BLaER1 treated with 17β-estradiol and CSF1 and Interleukin-3, amounts not matched to agents 10 nM and 100 nM (cell line): Measurements from ENCODE around the gene PPP1R3C.

ENCODE experiments used
- H3K27ac ChIP-seq, 11 experiments: shearing (Covaris generic); formaldehyde crosslinking; 2 replicates each; pipeline ENCODE4 v1.8.1; 2022
- H3K27me3 ChIP-seq, 11 experiments: shearing (Covaris generic); formaldehyde crosslinking; 2 replicates each; pipeline ENCODE4 v1.8.1; 2022
- H3K36me3 ChIP-seq, 11 experiments: shearing (Covaris generic); formaldehyde crosslinking; 2 replicates each; pipeline ENCODE4 v1.8.1; 2022
- H3K4me1 ChIP-seq, 10 experiments: shearing (Covaris generic); formaldehyde crosslinking; 2 replicates each; pipeline ENCODE4 v1.8.1; 2022
- H3K4me2 ChIP-seq, 11 experiments: shearing (Covaris generic); formaldehyde crosslinking; 2 replicates each; pipeline ENCODE4 v1.8.1; 2022
- H3K4me3 ChIP-seq, 10 experiments: shearing (Covaris generic); formaldehyde crosslinking; 2 replicates each; pipeline ENCODE4 v1.8.1; 2022
- H3K9ac ChIP-seq, 11 experiments: shearing (Covaris generic); formaldehyde crosslinking; 2 replicates each; pipeline ENCODE4 v1.8.1; 2022
- H3K9me3 ChIP-seq, 11 experiments: shearing (Covaris generic); formaldehyde crosslinking; replicated peaks in 1 of 11; 2 replicates each; pipeline ENCODE4 v1.8.1; 2022
- H4K20me1 ChIP-seq, 11 experiments: shearing (Covaris generic); formaldehyde crosslinking; 2 replicates each; pipeline ENCODE4 v1.8.1; 2022
- Cebpa-rat ChIP-seq, 11 experiments: shearing (Covaris generic); IDR thresholded peaks; 2 replicates each; pipeline ENCODE4 v1.8.1; 2022

The PPP1R3C gene

DNA sequence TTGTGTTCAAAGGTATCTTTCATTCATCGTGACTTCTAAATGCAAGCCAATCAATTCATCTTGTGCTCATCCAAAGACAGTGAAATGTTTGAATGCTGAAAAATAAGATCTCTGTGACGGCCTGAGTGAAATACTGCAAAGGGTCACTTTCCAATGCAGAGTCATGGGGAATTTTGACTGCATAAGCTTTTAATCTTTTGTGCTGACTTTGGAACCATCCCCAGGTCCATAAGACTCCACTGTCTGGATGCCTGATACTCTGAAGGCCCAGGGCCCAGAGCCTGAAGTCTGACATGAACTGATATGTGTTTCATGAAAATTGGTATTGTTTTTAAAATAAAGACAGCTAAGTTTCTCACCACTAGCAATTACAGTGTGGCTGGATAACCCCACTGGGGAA lies 39.0 kb downstream of the PPP1R3C start:
- no peak overlapping the region for H3K4me2 ChIP-seq
- no peaks in the 10 kb centered on the region for H3K27me3 ChIP-seq
- no peak overlapping the region for H3K9ac ChIP-seq
- H3K36me3 ChIP-seq, result no peaks in the 10 kb centered on the region
- no peaks in the 10 kb centered on the region for H4K20me1 ChIP-seq
- no peak overlapping the region for H3K4me3 ChIP-seq
- no peaks in the 10 kb centered on the region for H3K9me3 ChIP-seq
- TF ChIP-seq Cebpa-rat (IDR thresholded peaks at IDR 0.05), result no peak
- no peak overlapping the region for H3K27ac ChIP-seq
- H3K4me1 ChIP-seq, result peaks cover 0 to 50% (median 26%) of the 10 kb centered on the region in 10 experiments; a peak in 15 of 20 replicates

DNA sequence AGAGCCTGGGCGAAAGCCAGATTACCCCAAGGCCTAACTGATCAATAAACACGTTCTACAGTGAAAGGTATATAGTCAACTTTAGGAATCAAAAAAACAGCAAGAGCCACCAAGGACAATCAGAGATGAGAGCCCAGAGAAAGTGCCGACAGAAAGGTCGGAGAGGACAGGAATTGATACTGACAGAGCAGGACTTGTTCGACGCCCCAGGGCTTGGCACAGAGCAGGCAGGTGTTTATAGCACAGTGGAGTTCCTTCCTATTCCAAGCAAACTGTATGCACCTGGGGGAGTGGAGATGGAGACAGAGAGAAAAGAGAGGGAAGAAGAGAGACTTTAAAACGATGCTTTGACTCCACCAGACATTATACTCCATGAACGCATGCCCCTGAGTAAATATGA lies 39.5 kb downstream of the PPP1R3C start:
- Histone ChIP-seq H3K9ac (no peak overlapping the region), H3K4me2 (no peak overlapping the region), H3K27ac (no peak overlapping the region), H3K9me3 (no peaks in the 10 kb centered on the region), H3K27me3 (no peaks in the 10 kb centered on the region), H3K4me1 (peaks cover 1 to 50% (median 30%) of the 10 kb centered on the region in 10 experiments), H3K4me3 (no peak overlapping the region), H3K36me3 (no peaks in the 10 kb centered on the region), H4K20me1 (no peaks in the 10 kb centered on the region)
- TF ChIP-seq Cebpa-rat (IDR thresholded peaks at IDR 0.05), result no peak

DNA sequence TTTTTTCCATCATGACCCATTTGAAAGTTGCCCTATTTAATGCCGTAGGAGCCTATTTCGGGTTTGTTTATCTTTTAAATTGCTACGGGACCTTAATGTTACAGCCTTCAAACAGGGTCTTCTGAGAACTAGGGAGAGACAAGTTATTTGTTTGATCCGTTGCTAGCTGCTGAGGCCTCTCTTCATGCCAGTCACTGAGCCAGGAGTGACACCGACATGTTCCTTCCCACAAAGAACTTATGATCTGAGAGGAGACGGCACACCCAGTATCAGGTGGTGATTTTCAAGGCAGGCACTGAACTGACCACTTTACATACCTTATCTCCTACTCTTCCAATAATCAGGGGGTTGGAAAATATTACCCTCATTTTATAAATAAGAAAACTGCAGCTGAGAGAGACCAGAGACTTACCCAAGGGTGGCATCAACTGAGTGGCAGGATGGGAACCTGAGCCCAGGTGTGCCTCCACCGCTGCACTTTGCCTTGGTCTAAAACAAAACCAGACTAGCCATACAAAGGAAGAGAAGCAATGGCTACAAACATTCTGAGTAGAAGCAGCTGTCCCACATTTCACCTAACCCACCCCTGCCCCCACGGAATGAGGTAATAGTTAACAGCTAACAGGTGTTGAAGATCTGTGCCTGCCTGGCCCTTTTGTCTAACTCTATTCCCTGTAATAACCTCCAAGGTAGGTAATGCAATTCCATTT lies 40.5 kb downstream of the PPP1R3C start:
- Histone ChIP-seq H3K4me2 (no peak overlapping the region), H3K9me3 (no peaks in the 10 kb centered on the region), H3K4me3 (no peak overlapping the region), H4K20me1 (no peaks in the 10 kb centered on the region), H3K4me1 (peaks cover 9 to 50% (median 32%) of the 10 kb centered on the region in 10 experiments), H3K27ac (no peak overlapping the region), H3K27me3 (no peaks in the 10 kb centered on the region), H3K36me3 (no peaks in the 10 kb centered on the region), H3K9ac (no peak overlapping the region)
- TF ChIP-seq Cebpa-rat (IDR thresholded peaks at IDR 0.05), result no peak

DNA sequence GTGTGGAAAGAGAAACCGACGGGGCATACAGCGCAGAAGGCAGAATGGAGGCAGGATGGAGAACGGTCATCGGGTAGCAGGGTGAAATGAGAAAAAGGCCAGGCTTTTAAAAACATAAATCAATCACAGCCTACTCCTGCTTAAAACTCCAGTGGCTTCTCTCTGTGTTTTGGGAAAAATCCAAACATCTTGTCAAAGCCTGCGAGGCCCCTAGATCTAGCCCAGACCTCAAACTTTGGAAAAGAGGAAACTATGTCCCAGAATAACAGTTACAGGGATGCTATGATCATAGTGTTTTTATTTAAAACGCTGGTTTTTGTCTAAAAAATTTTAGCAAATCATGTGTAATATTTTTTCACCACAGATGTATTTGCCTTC lies 41.1 kb downstream of the PPP1R3C start:
- H3K9me3 ChIP-seq, result no peaks in the 10 kb centered on the region
- no peaks in the 10 kb centered on the region for H3K27me3 ChIP-seq
- no peak overlapping the region for H3K9ac ChIP-seq
- no peaks in the 10 kb centered on the region for H4K20me1 ChIP-seq
- H3K4me2 ChIP-seq, result peak overlapping the region in 4 of 11 experiments; percentile 1 to 19 (median 14); a peak in 1 of 22 replicates
- no peaks in the 10 kb centered on the region for H3K36me3 ChIP-seq
- no peak for TF ChIP-seq Cebpa-rat (IDR thresholded peaks at IDR 0.05)
- H3K27ac ChIP-seq, result no peak overlapping the region
- peaks cover 9 to 49% (median 28%) of the 10 kb centered on the region in 10 experiments for H3K4me1 ChIP-seq
- H3K4me3 ChIP-seq, result no peak overlapping the region

DNA sequence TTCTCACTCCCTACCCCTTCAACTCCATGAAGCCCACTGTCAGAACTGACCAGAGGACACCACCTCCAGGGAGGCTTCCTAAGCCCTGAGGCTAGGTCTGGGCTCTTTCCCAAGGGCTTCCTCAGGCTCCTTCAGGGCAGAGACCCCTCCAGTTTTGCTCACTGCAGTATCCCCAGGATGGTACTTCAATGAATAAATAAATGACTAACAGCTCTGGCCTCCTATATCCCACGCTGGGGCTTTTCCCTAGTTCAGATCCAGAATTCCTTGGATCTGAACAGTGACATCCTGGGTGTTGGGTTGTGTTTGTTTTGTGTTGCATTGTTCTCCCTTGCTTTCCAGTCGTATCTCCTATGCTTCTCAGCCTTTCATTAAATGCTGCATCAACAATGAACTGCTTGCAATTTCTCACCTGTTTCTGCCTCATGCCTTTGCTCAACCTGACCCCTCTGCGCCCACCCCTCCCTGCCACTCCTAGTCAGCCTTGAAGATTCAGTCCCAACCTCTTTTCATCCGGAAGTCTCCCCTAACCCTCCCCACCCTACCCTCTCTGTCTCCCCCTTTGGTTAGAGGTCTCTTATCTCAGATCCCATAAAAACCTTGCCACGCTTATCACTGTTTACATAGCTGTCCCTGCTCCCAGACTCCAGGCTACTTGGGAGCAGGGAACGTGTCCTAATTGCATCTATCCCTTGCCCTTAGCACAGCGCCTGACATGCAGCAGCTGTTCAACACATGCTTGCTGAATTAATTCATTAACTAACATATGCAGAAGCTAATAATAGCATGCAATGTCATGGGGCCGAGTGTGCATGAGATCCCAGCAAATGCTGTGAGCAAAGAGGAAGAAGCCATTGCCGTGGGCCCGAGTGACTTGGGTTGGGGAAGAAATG lies 41.7 kb downstream of the PPP1R3C start:
- Histone ChIP-seq H3K27me3 (no peaks in the 10 kb centered on the region), H3K4me1 (peaks cover 9 to 43% (median 22%) of the 10 kb centered on the region in 10 experiments), H3K4me3 (no peak overlapping the region), H3K4me2 (peak overlapping the region in 4 of 11 experiments; percentile 1 to 19 (median 14); a peak in 3 of 22 replicates), H3K9ac (no peak overlapping the region), H4K20me1 (no peaks in the 10 kb centered on the region), H3K9me3 (0 out of 22 replicates have a peak, but pooled peaks cover 0 to under 1% (median 0%) of the 10 kb centered on the region in 11 experiments), H3K36me3 (no peaks in the 10 kb centered on the region), H3K27ac (no peak overlapping the region)
- no peak for TF ChIP-seq Cebpa-rat (IDR thresholded peaks at IDR 0.05)

DNA sequence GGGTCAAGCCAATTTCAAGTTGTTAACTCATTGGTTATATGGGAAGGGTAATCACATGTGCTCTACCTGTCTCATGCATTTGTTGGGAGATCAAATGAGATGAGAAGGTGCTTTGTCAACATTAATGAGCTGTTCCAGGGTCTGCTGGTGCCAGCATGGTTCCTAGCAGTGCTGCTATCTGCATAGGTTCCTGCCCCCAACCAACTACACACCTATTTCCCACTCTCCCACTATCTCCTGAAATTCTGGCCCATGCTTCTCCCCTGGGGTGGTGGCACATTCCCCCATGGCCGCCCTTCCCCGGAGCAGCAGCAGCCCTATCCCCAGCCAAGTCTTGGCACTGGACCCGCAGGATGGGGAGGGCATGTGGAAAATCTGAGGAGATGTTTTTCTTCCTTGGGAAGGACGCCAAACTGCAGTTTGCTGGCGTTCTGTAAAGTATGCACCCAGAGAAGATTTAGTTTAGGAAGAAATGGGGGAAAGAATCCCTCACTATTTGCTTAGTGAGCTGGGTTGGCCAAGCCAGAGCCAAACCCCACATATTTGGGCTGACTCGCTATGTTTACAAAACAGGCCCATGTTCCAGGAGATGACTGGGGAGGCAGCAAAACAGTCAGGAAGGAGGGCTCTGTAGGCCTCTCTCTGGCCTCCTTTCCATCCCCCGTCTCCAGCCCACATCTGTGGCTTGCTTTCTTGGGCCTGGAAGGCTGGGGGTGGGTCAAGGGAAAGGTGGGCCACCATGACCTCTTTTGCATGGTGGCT lies 42.5 kb downstream of the PPP1R3C start:
- H3K4me3 ChIP-seq, result no peak overlapping the region
- H3K4me2 ChIP-seq, result no peak overlapping the region; a peak in 1 of 22 replicates
- no peaks in the 10 kb centered on the region for H3K36me3 ChIP-seq
- TF ChIP-seq Cebpa-rat (IDR thresholded peaks at IDR 0.05), result no peak
- H3K27ac ChIP-seq, result no peak overlapping the region
- peaks cover 9 to 35% (median 22%) of the 10 kb centered on the region in 10 experiments for H3K4me1 ChIP-seq
- no peaks in the 10 kb centered on the region for H4K20me1 ChIP-seq
- H3K27me3 ChIP-seq, result no peaks in the 10 kb centered on the region
- 0 out of 22 replicates have a peak, but pooled peaks cover 0 to 4% (median 0%) of the 10 kb centered on the region in 11 experiments for H3K9me3 ChIP-seq
- no peak overlapping the region for H3K9ac ChIP-seq

DNA sequence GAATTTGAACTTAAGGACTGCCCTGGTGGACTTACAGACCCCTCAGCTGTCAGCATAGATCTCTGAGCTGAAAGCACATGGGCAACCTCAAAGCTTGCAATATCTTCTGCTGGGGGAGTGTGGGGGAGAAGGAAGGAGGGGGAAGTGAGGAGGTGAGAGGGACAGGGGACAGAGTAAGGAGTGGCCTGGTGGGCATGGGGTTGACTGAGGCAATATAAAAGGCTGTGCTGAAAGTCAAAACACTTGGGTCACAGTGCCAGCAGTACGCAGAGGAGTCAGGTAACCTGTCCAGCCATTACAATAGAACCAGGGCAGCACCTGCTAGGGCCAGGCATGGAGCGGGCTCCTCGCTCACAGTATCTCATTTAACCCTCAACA lies 43.2 kb downstream of the PPP1R3C start:
- TF ChIP-seq Cebpa-rat (IDR thresholded peaks at IDR 0.05), result no peak
- Histone ChIP-seq H3K9me3 (0 out of 22 replicates have a peak, but pooled peaks cover 0 to 4% (median 0%) of the 10 kb centered on the region in 11 experiments), H3K4me1 (peaks cover 9 to 35% (median 22%) of the 10 kb centered on the region in 10 experiments), H3K4me2 (no peak overlapping the region; a peak in 1 of 22 replicates), H3K27me3 (no peaks in the 10 kb centered on the region), H3K36me3 (no peaks in the 10 kb centered on the region), H4K20me1 (no peaks in the 10 kb centered on the region), H3K27ac (no peak overlapping the region), H3K9ac (no peak overlapping the region), H3K4me3 (no peak overlapping the region)

DNA sequence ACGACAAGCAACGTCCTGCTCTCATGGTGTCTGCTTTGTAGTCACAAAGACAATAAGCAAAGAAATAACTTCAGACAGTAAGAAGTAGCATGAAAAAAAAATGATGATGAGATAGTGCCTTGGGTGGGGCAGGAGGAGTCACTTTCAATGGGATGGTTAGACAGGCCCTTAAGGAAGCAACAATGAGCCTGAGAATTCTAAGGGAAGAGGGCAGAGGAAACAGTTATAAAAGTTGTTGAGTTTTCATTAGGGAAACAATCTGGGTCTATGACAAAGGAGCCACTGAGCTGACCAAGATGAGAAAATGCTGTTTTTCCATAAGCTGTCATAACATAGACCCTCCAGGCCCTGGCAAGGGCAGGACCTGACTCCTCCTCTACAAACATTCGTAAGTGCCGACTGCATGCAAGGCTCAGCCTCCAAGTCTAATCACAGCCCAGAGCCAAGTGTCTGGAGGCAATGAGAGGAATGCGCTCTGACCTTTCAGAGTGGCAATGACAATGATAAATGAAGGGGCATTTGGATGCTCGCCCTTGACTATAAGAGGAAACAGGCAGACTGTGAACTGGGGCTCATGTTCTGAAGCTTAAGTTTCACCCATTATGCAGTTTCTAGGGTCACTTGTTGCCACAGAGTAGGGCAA lies 43.7 kb downstream of the PPP1R3C start:
- Histone ChIP-seq H3K36me3 (no peaks in the 10 kb centered on the region), H3K27ac (0 out of 22 replicates have a peak overlapping the region, but pooled peaks of 1 of the 11 experiments have one; percentile 10), H3K4me2 (peak overlapping the region in 10 of 11 experiments; percentile 36 to 74 (median 68); a peak in 17 of 22 replicates), H3K9me3 (0 out of 22 replicates have a peak, but pooled peaks cover 0 to 4% (median 0%) of the 10 kb centered on the region in 11 experiments), H3K9ac (no peak overlapping the region), H3K27me3 (no peaks in the 10 kb centered on the region), H4K20me1 (no peaks in the 10 kb centered on the region), H3K4me1 (peaks cover 9 to 35% (median 22%) of the 10 kb centered on the region in 10 experiments), H3K4me3 (no peak overlapping the region)
- no peak for TF ChIP-seq Cebpa-rat (IDR thresholded peaks at IDR 0.05)
